Skeletal muscle tissue (tissue), 4 donors: ENCODE data around the gene GPC6. TPM values are rescaled to one million over a fixed set of nuclear protein-coding genes. Genes with fewer than 3 reads are reported as not detected.

Source experiments
- H3K27ac ChIP-seq: one replicate; pipeline ENCODE4 v1.7.0; 2013; ENCODE audit warnings: mild to moderate bottlenecking, low read depth, low read length, inconsistent platforms
- H3K27me3 ChIP-seq, 3 donors: one replicate each; pipeline ENCODE4 v1.7.0; 2013; ENCODE audit warnings: low read length in 3 of 3; ENCODE audit not compliant: control insufficient read depth in 3 of 3, insufficient read depth in 3 of 3
- H3K36me3 ChIP-seq, 3 donors: one replicate each; pipeline ENCODE4 v1.7.0; 2013; ENCODE audit warnings: low read length in 3 of 3; ENCODE audit not compliant: control insufficient read depth in 3 of 3, insufficient read depth in 3 of 3
- H3K4me1 ChIP-seq, 3 donors: one replicate each; pipeline ENCODE4 v1.7.0; 2013; ENCODE audit warnings: low read length in 3 of 3, mild to moderate bottlenecking in 3 of 3; ENCODE audit not compliant: control insufficient read depth in 3 of 3, insufficient read depth in 3 of 3
- H3K4me3 ChIP-seq, 3 donors: one replicate each; pipeline ENCODE4 v1.7.0; 2013; ENCODE audit warnings: low read length in 3 of 3
- H3K9ac ChIP-seq, 3 donors: one replicate each; pipeline ENCODE4 v1.7.0; 2013; ENCODE audit warnings: low read length in 3 of 3, mild to moderate bottlenecking in 3 of 3, moderate library complexity in 2 of 3, low read depth in 1 of 3
- H3K9me3 ChIP-seq, 3 donors: one replicate each; pipeline ENCODE4 v1.7.0; 2013; ENCODE audit warnings: low read length in 3 of 3; ENCODE audit not compliant: control insufficient read depth in 3 of 3
- total RNA-seq: library from RNA; depleted of rRNA; stranded (reverse); fragments of >200 nt; gene quantifications from one replicate; pipeline ENCODE4 v1.2.3, GENCODE V29; 2014
- donor health status: Osteomylitis.

Gene GPC6
- total RNA-seq, 1 donor from 2014 or later, result 7.8 TPM

GRCh38 chr13:93502071-93502470, 275.5 kb downstream of the GPC6 start:
- no peak overlapping the region for H3K27ac ChIP-seq
- H3K27me3 ChIP-seq, result no peaks in the 10 kb centered on the region
- no peaks in the 10 kb centered on the region for H3K36me3 ChIP-seq
- no peaks in the 10 kb centered on the region for H3K4me1 ChIP-seq
- no peak overlapping the region for H3K9ac ChIP-seq
- no peak overlapping the region for H3K4me3 ChIP-seq
- H3K9me3 ChIP-seq, result no peaks in the 10 kb centered on the region

DNA sequence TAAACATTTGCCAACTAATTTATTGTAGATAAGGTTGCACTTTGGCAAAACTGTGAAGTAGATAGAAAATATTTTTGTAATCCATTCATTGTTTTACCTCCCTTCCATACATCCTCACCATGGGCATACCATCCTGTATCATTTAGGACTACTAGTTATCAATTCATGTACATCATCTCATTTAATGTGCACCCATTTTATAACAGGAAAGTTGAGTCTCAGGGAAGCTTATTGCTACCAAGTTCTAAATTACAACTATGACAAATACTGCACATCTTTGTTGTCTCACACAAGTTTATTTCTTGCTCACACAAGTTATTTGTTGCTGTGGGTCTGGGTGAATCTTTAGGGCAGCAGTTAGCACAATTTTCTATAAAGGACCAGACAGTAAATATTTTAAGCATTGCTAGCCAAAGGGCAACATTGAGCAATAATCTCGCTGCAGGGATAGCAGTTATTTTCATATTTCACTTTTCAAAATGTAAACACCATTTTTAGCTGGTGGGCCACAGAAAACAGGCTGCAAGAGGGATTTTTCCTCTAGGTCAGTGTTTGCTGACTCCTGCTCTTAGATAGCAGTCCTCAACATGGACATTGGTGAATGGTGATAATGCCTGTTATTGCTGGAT, 276.5 kb downstream of the GPC6 start:
- H3K27ac ChIP-seq, result no peak overlapping the region
- no peak overlapping the region for H3K4me3 ChIP-seq
- no peaks in the 10 kb centered on the region for H3K27me3 ChIP-seq
- no peaks in the 10 kb centered on the region for H3K36me3 ChIP-seq
- no peaks in the 10 kb centered on the region for H3K4me1 ChIP-seq
- no peak overlapping the region for H3K9ac ChIP-seq
- no peaks in the 10 kb centered on the region for H3K9me3 ChIP-seq

DNA sequence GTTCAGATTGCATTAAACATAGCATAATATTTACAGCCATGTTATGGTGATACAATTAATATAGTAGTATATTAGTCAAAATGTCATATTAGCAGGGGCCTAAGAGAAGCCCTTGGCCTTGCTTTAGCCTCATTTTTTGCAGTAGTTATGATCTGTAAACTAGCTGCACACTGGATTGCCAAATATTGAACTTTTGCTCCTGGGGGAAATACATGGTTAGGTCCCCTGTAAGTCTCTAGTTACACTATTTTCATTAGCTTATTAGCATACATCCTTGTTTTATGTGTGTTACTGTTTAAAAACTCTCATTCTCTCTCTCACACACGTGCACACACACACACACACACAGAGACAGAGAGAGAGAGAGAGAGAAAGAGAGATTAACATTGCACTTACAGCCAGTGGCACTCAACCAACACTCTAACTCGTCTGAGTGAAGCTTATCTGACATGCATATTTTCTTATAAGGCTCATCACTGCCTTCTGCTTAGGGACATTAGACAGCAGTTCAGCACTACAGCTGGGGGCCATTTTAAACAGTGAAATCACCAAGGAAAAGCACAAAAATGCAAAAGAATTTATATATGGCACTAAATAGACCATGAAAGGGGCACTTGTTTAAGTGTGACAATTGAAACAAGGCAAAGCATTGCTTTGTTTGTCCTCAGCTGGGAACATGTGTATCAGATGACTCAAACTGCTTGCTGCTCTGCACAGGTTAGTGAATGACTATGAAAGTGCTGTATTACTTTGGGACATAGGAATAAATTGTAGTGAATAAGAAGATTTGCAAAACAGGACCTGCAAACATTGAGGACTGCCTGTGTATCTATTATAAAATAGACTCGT, 278.7 kb downstream of the GPC6 start:
- no peaks in the 10 kb centered on the region for H3K9me3 ChIP-seq
- H3K4me3 ChIP-seq, result no peak overlapping the region
- no peaks in the 10 kb centered on the region for H3K4me1 ChIP-seq
- no peaks in the 10 kb centered on the region for H3K27me3 ChIP-seq
- no peaks in the 10 kb centered on the region for H3K36me3 ChIP-seq
- no peak overlapping the region for H3K9ac ChIP-seq
- H3K27ac ChIP-seq, result no peak overlapping the region

GRCh38 chr13:93511011-93511410, 284.4 kb downstream of the GPC6 start:
- Histone ChIP-seq H3K4me3 (no peak overlapping the region), H3K27ac (no peak overlapping the region), H3K27me3 (no peaks in the 10 kb centered on the region), H3K9me3 (no peaks in the 10 kb centered on the region), H3K4me1 (no peaks in the 10 kb centered on the region), H3K9ac (no peak overlapping the region), H3K36me3 (no peaks in the 10 kb centered on the region)

- no peak overlapping the region for H3K27ac ChIP-seq
- H3K27me3 ChIP-seq, result no peaks in the 10 kb centered on the region
- no peak overlapping the region for H3K4me3 ChIP-seq
- H3K36me3 ChIP-seq, result no peaks in the 10 kb centered on the region
- H3K9ac ChIP-seq, result no peak overlapping the region
- H3K9me3 ChIP-seq, result no peaks in the 10 kb centered on the region
- no peaks in the 10 kb centered on the region for H3K4me1 ChIP-seq
Observed at GRCh38 chr13:93515267-93515666, 288.7 kb downstream of the GPC6 start.

DNA sequence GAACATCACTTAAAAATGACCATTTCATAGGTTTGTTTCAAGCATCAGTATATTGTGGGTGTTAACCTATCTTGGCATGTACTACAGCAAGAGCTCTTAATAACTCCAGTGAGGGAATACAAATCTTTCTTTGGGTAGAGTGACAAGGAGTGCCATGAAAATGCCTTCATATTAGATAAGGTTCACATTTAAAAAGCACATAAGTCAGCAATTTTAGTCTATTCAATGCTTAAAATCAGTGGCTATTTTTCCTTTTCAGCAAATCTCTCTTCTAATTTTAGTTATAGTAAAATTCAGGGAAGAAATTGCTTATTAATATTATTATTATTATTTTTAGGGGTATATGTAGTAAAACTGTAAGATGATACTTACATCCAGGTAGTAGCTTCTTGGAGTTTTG, 291.1 kb downstream of the GPC6 start:
- no peak overlapping the region for H3K27ac ChIP-seq
- H3K4me3 ChIP-seq, result no peak overlapping the region
- H3K36me3 ChIP-seq, result no peaks in the 10 kb centered on the region
- H3K9me3 ChIP-seq, result no peaks in the 10 kb centered on the region
- no peak overlapping the region for H3K9ac ChIP-seq
- H3K27me3 ChIP-seq, result no peaks in the 10 kb centered on the region
- H3K4me1 ChIP-seq, result no peaks in the 10 kb centered on the region

DNA sequence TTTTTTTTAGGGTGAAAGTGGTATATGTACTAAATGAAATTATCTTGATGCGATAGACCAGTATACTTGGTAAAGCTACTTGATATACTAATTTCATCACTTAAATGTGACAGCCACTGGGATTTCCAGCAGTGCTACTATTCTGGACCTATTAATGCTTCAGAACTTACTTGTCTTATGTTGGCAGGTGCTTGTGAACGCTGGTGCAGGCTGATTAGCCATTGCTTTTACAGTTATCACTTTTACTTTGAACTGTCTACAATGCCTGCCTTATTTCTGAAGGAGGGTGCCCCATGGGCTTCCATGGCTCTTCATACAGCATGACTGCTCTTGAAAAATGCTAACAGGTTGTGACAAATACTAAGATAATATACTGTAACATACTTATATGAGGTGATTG, 294.7 kb downstream of the GPC6 start:
- H3K4me1 ChIP-seq, result no peaks in the 10 kb centered on the region
- H3K27ac ChIP-seq, result no peak overlapping the region
- no peak overlapping the region for H3K4me3 ChIP-seq

GRCh38 chr13:93522501-93522900, 295.9 kb downstream of the GPC6 start:
- no peaks in the 10 kb centered on the region for H3K27me3 ChIP-seq
- no peak overlapping the region for H3K9ac ChIP-seq
- H3K9me3 ChIP-seq, result no peaks in the 10 kb centered on the region
- H3K27ac ChIP-seq, result no peak overlapping the region
- H3K36me3 ChIP-seq, result no peaks in the 10 kb centered on the region
- no peaks in the 10 kb centered on the region for H3K4me1 ChIP-seq
- no peak overlapping the region for H3K4me3 ChIP-seq

More for the DNA sequence above, 294.7 kb downstream of the GPC6 start:
- Histone ChIP-seq H3K9ac (no peak overlapping the region), H3K27me3 (no peaks in the 10 kb centered on the region), H3K36me3 (no peaks in the 10 kb centered on the region), H3K9me3 (no peaks in the 10 kb centered on the region)

GRCh38 chr13:93525087-93525486, 298.5 kb downstream of the GPC6 start:
- H3K4me1 ChIP-seq, result no peaks in the 10 kb centered on the region
- no peaks in the 10 kb centered on the region for H3K9me3 ChIP-seq
- no peaks in the 10 kb centered on the region for H3K27me3 ChIP-seq
- no peak overlapping the region for H3K4me3 ChIP-seq
- no peaks in the 10 kb centered on the region for H3K36me3 ChIP-seq
- H3K27ac ChIP-seq, result no peak overlapping the region
- H3K9ac ChIP-seq, result no peak overlapping the region

- Histone ChIP-seq H3K27me3 (no peaks in the 10 kb centered on the region), H3K36me3 (no peaks in the 10 kb centered on the region), H3K4me1 (no peaks in the 10 kb centered on the region), H3K9me3 (no peaks in the 10 kb centered on the region), H3K9ac (no peak overlapping the region), H3K4me3 (no peak overlapping the region), H3K27ac (no peak overlapping the region)
Observed at GRCh38 chr13:93527748-93528297, 301.2 kb downstream of the GPC6 start.
